Lower leg skin (tissue), 3 donors: ENCODE results near the gene PRDM16.

ENCODE experiments used
- POLR2A ChIP-seq, 2 donors: fragments of 450-650 bp; IDR thresholded peaks; one replicate each; pipeline ENCODE4 v1.6.1; 2016 to 2017; ENCODE audit warnings: antibody characterized with exemption in 2 of 2, mild to moderate bottlenecking in 1 of 2, moderate library complexity in 1 of 2
- TF ChIP-seq, protein P1 (sequence below), 3 donors: fragments of 450-650 bp; IDR thresholded peaks; one replicate each; pipeline ENCODE4 v1.5.1; 2016; ENCODE audit warnings: antibody characterized with exemption in 3 of 3, mild to moderate bottlenecking in 3 of 3, moderate library complexity in 2 of 3

DNA sequence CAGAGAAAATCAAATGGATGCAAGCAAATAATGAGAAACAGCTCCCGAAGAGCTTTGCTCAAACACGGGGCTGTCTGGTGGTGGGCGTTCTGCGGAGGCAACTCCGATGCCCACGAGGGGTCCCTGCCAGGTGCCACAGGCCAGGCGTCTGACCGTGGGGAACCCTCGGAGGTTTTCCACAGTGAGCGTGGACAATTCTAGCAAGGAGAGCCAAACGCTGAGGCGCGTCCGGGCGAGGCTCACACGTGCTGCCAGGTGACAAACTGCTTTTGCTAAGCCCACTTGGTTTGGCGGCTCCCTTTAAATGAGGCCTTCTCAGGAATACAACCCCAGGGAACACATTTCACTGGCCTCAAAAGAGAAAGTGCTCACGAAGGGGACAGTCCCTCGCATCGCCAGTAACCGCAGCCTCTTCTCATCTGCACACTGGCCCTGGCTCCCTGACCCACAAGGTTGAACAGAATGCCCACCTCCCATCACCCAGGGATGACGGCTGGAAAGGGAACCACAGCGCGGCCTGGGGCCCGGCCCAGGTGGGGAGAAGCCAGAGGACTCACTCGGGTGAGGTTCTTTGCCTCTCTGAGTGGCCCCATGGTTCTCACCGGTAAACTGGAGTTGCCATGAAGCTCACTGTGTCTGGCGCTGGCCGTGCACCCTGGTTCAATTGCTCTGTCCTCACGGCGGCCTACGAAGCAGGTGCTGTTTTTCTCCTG, 97.4 kb downstream of the PRDM16 start:
- no peak for TF ChIP-seq POLR2A (IDR thresholded peaks at IDR 0.05)
- TF ChIP-seq, protein P1, sequence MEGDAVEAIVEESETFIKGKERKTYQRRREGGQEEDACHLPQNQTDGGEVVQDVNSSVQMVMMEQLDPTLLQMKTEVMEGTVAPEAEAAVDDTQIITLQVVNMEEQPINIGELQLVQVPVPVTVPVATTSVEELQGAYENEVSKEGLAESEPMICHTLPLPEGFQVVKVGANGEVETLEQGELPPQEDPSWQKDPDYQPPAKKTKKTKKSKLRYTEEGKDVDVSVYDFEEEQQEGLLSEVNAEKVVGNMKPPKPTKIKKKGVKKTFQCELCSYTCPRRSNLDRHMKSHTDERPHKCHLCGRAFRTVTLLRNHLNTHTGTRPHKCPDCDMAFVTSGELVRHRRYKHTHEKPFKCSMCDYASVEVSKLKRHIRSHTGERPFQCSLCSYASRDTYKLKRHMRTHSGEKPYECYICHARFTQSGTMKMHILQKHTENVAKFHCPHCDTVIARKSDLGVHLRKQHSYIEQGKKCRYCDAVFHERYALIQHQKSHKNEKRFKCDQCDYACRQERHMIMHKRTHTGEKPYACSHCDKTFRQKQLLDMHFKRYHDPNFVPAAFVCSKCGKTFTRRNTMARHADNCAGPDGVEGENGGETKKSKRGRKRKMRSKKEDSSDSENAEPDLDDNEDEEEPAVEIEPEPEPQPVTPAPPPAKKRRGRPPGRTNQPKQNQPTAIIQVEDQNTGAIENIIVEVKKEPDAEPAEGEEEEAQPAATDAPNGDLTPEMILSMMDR (IDR thresholded peaks at IDR 0.05), result no peak
